GM12878 (cell line): ENCODE data around the gene REEP1. TPM values are rescaled to one million over a fixed set of nuclear protein-coding genes. Genes with fewer than 3 reads are reported as not detected.

Source experiments
- ATAC-seq: fragments of 200-7000 bp; cut with Tn5 transposase; 3 replicates; pipeline ENCODE4 v1.9.1; 2020; ENCODE audit warnings: mild to moderate bottlenecking, moderate library complexity
- BruUV-seq: library from RNA; stranded (reverse); fragments of 400-500 nt; replicated peaks from 2 replicates; lab custom pipeline; 2021; lab: Mats Ljungman, UMichigan
- CTCF ChIA-PET: fragments of 300-600 bp; sonication (Branson Sonifier 250); formaldehyde crosslinking; extraction: SDS; loops from one replicate; lab custom pipeline; 2021; ENCODE audit warnings: inconsistent platforms; lab: Yijun Ruan, JAX
- POLR2A ChIA-PET: fragments of 350-600 bp; formaldehyde crosslinking; extraction: SDS; loops from one replicate; lab custom pipeline; 2021; ENCODE audit warnings: inconsistent platforms; lab: Charles Lee
- RAD21 ChIA-PET: fragments of 300-600 bp; sonication (Branson Sonifier 250); formaldehyde crosslinking; loops from one replicate; lab custom pipeline; 2023; ENCODE audit warnings: antibody characterized with exemption; ENCODE audit not compliant: unreplicated experiment; lab: Charles Lee
- SMC1A ChIA-PET: fragments of 300-600 bp; sonication (Branson Sonifier 250); formaldehyde crosslinking; loops from one replicate; lab custom pipeline; 2023; ENCODE audit not compliant: unreplicated experiment, uncharacterized antibody; lab: Charles Lee
- DNase-seq: peaks from one replicate; pipeline ENCODE4 v3.0.0-alpha.2; 2011; ENCODE audit warnings: low read depth, low spot score
- FAIRE-seq: peaks from 3 replicates; lab custom pipeline; 2011; peaks lifted over from hg19 to GRCh38; lab: Jason Lieb, UNC
- H2AFZ ChIP-seq: 2 replicates; pipeline ENCODE4 v1.6.0; 2011; ENCODE audit warnings: low read depth, low read length, control low read depth; ENCODE audit not compliant: control insufficient read depth
- H3K27ac ChIP-seq: 2 replicates; pipeline ENCODE4 v1.5.1; 2011; ENCODE audit warnings: control low read depth; ENCODE audit not compliant: control insufficient read depth, insufficient read depth
- H3K27me3 ChIP-seq, 2 experiments: replicated peaks in 1 of 2; 2 replicates each; pipeline versions ENCODE4 v1.6.0 to v1.6.1; 2011; ENCODE audit warnings: low read length in 1 of 2; ENCODE audit not compliant: control insufficient read depth in 2 of 2, insufficient read depth in 2 of 2
- H3K36me3 ChIP-seq, 2 experiments: 2 replicates each; pipeline ENCODE4 v1.5.1; 2011; ENCODE audit warnings: low read length in 1 of 2; ENCODE audit not compliant: control insufficient read depth in 2 of 2, insufficient read depth in 2 of 2
- H3K4me1 ChIP-seq: 2 replicates; pipeline ENCODE4 v1.6.1; 2011; ENCODE audit warnings: mild to moderate bottlenecking, low read length, moderate library complexity, mixed read lengths; ENCODE audit not compliant: control insufficient read depth, insufficient read depth
- H3K4me2 ChIP-seq: 2 replicates; pipeline ENCODE4 v1.6.0; 2011; ENCODE audit warnings: control low read depth; ENCODE audit not compliant: control insufficient read depth, insufficient read depth
- H3K4me3 ChIP-seq: fragments of 200-600 bp; sonication (generic); 2 replicates; pipeline ENCODE4 v1.5.1; 2016
- H3K79me2 ChIP-seq: 2 replicates; pipeline ENCODE4 v1.6.0; 2011; ENCODE audit warnings: low read length; ENCODE audit not compliant: control insufficient read depth, insufficient read depth
- H3K9ac ChIP-seq: 2 replicates; pipeline ENCODE4 v1.8.0; 2011; ENCODE audit warnings: low read length, control low read depth, mixed read lengths; ENCODE audit not compliant: control insufficient read depth, insufficient read depth
- H3K9me3 ChIP-seq: replicated peaks from 3 replicates; pipeline ENCODE4 v1.5.1; 2011; ENCODE audit warnings: mild to moderate bottlenecking, low read length; ENCODE audit not compliant: control insufficient read depth, insufficient read depth
- H4K20me1 ChIP-seq: 2 replicates; pipeline ENCODE4 v1.6.0; 2011; ENCODE audit not compliant: control insufficient read depth, insufficient read depth
- HDAC6 ChIP-seq: fragments of 200-600 bp; sonication (generic); IDR thresholded peaks from one replicate; pipeline ENCODE4 v1.8.0; 2017; ENCODE audit warnings: antibody characterized with exemption; ENCODE audit not compliant: unreplicated experiment
- IKZF2 ChIP-seq, 2 experiments: fragments of 450-650 bp; IDR thresholded peaks; 2 replicates each; pipeline ENCODE4 v1.6.1; 2017; ENCODE audit warnings: mild to moderate bottlenecking in 2 of 2, moderate library complexity in 2 of 2
- KDM1A ChIP-seq: fragments of 200-600 bp; sonication (generic); IDR thresholded peaks from 2 replicates; pipeline ENCODE4 v1.6.1; 2016; ENCODE audit warnings: borderline replicate concordance
- NFXL1 ChIP-seq: fragments of 450-650 bp; IDR thresholded peaks from 2 replicates; pipeline ENCODE4 v1.6.1; 2017; ENCODE audit warnings: antibody characterized with exemption, mild to moderate bottlenecking, borderline replicate concordance
- PKNOX1 ChIP-seq: fragments of 450-650 bp; IDR thresholded peaks from 2 replicates; pipeline ENCODE4 v1.6.1; 2016; ENCODE audit warnings: mild to moderate bottlenecking
- PML ChIP-seq: IDR thresholded peaks from 2 replicates; pipeline ENCODE4 v1.6.1; 2012; ENCODE audit warnings: low read length, inconsistent platforms
- RAD21 ChIP-seq: IDR thresholded peaks from 2 replicates; pipeline ENCODE4 v1.6.1; 2011; ENCODE audit warnings: mild to moderate bottlenecking, low read depth, low read length, moderate library complexity; ENCODE audit not compliant: insufficient read depth
- SMAD5 ChIP-seq: IDR thresholded peaks from 2 replicates; pipeline ENCODE4 v1.6.1; 2016; ENCODE audit warnings: antibody characterized with exemption, low read depth
- TCF12 ChIP-seq: IDR thresholded peaks from 2 replicates; pipeline ENCODE4 v1.6.1; 2011; ENCODE audit warnings: low read depth, mild to moderate bottlenecking, low read length
- TCF3 ChIP-seq: IDR thresholded peaks from 2 replicates; pipeline ENCODE4 v1.6.1; 2012; ENCODE audit warnings: low read depth, mild to moderate bottlenecking, low read length, borderline replicate concordance; ENCODE audit not compliant: insufficient read depth
- YY1 ChIP-seq: IDR thresholded peaks from 2 replicates; pipeline ENCODE4 v1.6.1; 2011; ENCODE audit warnings: low read depth, mild to moderate bottlenecking, low read length
- ZNF274 ChIP-seq: IDR thresholded peaks from one replicate; pipeline ENCODE4 v1.8.0; 2011; ENCODE audit not compliant: insufficient read length, insufficient read depth
- WGBS: methylation state at CpG from one replicate; pipeline ENCODE4 v1.1.6; 2016; ENCODE audit warnings: low lambda C conversion rate; ENCODE audit not compliant: insufficient replicate concordance, insufficient coverage; ENCODE audit errors: missing lambda C conversion rate; 5-methylcytosine and 5-hydroxymethylcytosine counted together
- in situ Hi-C: fragments of 300-500 bp; cut with MboI; formaldehyde crosslinking; loops from 9 replicates; pipeline ENCODE4 v1.14.3; 2018; ENCODE audit warnings: mixed read lengths
- intact Hi-C: fragments of 100-400 bp; cut with micrococcal nuclease; formaldehyde crosslinking; loops from one replicate; pipeline ENCODE4 v1.14.2; 2022; ENCODE audit not compliant: unreplicated experiment
- polyA plus RNA-seq, 11 experiments: library from polyadenylated mRNA; depleted of rRNA in 4 of 11; unstranded in 6 of 11; stranded (reverse) in 5 of 11; fragments of >200 nt; fragmentation: Nextera tagmentation in 4 of 11; fragmentation: Illumina TruSeq in 1 of 11; extraction: Ambion mirVana in 4 of 11; extraction: Trizol in 1 of 11; gene quantifications; 1 replicate in 1 of 11; 2 replicates in 10 of 11; pipeline versions ENCODE4 v1.2.1 to v1.2.3, GENCODE V29; 2011 to 2016; ENCODE audit warnings: inconsistent platforms in 2 of 11, missing spikeins in 2 of 11, low read depth in 1 of 11
- total RNA-seq, 4 experiments: library from RNA; depleted of rRNA in 3 of 4; stranded (reverse); fragments of >200 nt in 3 of 4; fragmentation: Illumina TruSeq in 1 of 4; extraction: Trizol in 1 of 4; gene quantifications; 2 replicates each; pipeline versions ENCODE4 v1.2.1 to v1.2.3, GENCODE V29; 2013 to 2021
- TF ChIP-seq, protein P1 (sequence below): fragments of 450-650 bp; formaldehyde crosslinking; IDR thresholded peaks from 2 replicates; pipeline ENCODE4 v1.4.0; 2020; ENCODE audit warnings: mild to moderate bottlenecking, moderate library complexity

Gene REEP1
- total and polyA plus RNA-seq, 10 of the 15 experiments (the other 5 are each of a cell fraction or from before 2014, with no cell fraction given): 0.02 to 0.30 (median 0.09) TPM; not detected in 1

DNA sequence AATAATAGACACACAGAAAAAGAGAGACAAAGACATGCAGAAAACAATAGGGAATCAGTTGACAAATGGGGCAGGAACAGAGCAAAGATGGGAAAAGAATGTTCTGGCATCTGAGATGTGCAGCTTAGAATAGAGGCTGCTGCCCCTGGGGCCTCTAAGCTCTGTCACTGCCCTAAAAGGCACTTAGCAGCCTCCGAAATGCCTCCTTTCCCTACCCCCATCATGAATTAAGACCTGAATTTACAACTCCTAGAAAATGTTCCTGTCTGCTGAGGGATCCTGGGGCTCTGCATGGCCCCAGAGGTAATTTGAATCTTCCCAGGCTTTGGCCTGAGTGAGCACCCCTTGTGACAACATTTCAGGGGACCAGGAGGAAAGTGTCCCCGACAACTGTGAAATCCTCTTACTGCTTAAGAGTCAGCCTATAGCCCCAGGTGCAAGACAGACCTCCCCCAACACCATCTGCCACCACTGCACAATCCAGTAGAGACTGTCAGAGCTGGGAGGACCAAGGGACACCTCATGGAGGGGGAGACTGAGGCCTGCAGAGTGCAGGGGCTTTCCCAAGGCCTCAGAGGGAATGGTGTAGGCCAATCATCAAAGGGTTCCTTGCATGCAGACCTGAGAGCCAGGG, 113.4 kb downstream of the REEP1 start (continued):
- TF ChIP-seq, protein P1, sequence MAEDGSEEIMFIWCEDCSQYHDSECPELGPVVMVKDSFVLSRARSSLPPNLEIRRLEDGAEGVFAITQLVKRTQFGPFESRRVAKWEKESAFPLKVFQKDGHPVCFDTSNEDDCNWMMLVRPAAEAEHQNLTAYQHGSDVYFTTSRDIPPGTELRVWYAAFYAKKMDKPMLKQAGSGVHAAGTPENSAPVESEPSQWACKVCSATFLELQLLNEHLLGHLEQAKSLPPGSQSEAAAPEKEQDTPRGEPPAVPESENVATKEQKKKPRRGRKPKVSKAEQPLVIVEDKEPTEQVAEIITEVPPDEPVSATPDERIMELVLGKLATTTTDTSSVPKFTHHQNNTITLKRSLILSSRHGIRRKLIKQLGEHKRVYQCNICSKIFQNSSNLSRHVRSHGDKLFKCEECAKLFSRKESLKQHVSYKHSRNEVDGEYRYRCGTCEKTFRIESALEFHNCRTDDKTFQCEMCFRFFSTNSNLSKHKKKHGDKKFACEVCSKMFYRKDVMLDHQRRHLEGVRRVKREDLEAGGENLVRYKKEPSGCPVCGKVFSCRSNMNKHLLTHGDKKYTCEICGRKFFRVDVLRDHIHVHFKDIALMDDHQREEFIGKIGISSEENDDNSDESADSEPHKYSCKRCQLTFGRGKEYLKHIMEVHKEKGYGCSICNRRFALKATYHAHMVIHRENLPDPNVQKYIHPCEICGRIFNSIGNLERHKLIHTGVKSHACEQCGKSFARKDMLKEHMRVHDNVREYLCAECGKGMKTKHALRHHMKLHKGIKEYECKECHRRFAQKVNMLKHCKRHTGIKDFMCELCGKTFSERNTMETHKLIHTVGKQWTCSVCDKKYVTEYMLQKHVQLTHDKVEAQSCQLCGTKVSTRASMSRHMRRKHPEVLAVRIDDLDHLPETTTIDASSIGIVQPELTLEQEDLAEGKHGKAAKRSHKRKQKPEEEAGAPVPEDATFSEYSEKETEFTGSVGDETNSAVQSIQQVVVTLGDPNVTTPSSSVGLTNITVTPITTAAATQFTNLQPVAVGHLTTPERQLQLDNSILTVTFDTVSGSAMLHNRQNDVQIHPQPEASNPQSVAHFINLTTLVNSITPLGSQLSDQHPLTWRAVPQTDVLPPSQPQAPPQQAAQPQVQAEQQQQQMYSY: no peak
- TF ChIP-seq RAD21 (no peak), NFXL1 (no peak), HDAC6 (no peak)

- Histone ChIP-seq H4K20me1 (no peaks in the 10 kb centered on the region), H3K27ac (no peak overlapping the region), H3K79me2 (no peaks in the 10 kb centered on the region), H2AFZ (no peak overlapping the region), H3K36me3 (no peaks in the 10 kb centered on the region), H3K4me2 (no peak overlapping the region), H3K27me3 (no peaks in the 10 kb centered on the region), H3K9me3 (no peaks in the 10 kb centered on the region), H3K9ac (no peak overlapping the region), H3K4me1 (peaks cover 25% of the 10 kb centered on the region), H3K4me3 (no peak overlapping the region)
- FAIRE-seq: no peak
- BruUV-seq: no TSS peak
- POLR2A ChIA-PET: interaction anchor here (0.7 to 1.3 kb wide), 4 partner anchors 18 to 396 kb away, joined by 3 read pairs; no protein-coding TSS in a partner anchor
- WGBS: 82% methylated on average over 8 of the region's 8 CpGs
- DNase-seq: no peak
- ATAC-seq: no peak
- RAD21 ChIA-PET: interaction anchor here (1.0 to 10.1 kb wide), 5 partner anchors 26 to 149 kb away, joined by 4 to 181 read pairs (median 26); no protein-coding TSS in a partner anchor
- in situ Hi-C loops: loop anchor here (5.0 kb wide), 2 partner anchors 74 to 139 kb away; no protein-coding TSS in a partner anchor
- intact Hi-C loops: loop anchor here (10.0 kb wide), 1 partner anchor 221 kb away; the partner anchor contains the start of gene KDM3A
- SMC1A ChIA-PET: interaction anchor here (0.7 to 7.1 kb wide), 8 partner anchors 21 to 149 kb away, joined by 3 to 178 read pairs (median 12); no protein-coding TSS in a partner anchor
- CTCF ChIA-PET: interaction anchor here (0.8 to 9.0 kb wide), 8 partner anchors 10 to 146 kb away, joined by 3 to 278 read pairs (median 4); no protein-coding TSS in a partner anchor
- TF ChIP-seq SMAD5 (no peak), ZNF274 (no peak), TCF12 (no peak), KDM1A (no peak), IKZF2 (IDR thresholded peaks at IDR 0.05) (no peak), TCF3 (no peak), PKNOX1 (no peak), PML (no peak), YY1 (0 out of 2 replicates have a peak, but pooled peaks have one; percentile 11)
Measured at GRCh38 chr2:86223140-86223926, 114.1 kb downstream of the REEP1 start.
